H9 (cell line): ENCODE data around the gene MYO5B. TPM values are rescaled to one million over a fixed set of nuclear protein-coding genes. Genes with fewer than 3 reads are reported as not detected.
A peak's percentile ranks its signal among the peaks of the same experiment; 100 is the strongest.

Experiments used
- DNase-seq: peaks from one replicate; pipeline ENCODE4 v3.0.0-alpha.2; 2017
- H2AFZ ChIP-seq: one replicate; pipeline ENCODE4 v1.6.1; 2013; ENCODE audit warnings: mild to moderate bottlenecking, low read length, control low read depth, moderate library complexity
- H2AK5ac ChIP-seq: 2 replicates; pipeline ENCODE4 v1.6.1; 2013; ENCODE audit warnings: low read length, control low read depth, mixed read lengths; ENCODE audit not compliant: insufficient read length
- H2BK120ac ChIP-seq: one replicate; pipeline ENCODE4 v1.6.1; 2013; ENCODE audit warnings: low read depth, mild to moderate bottlenecking, low read length, control low read depth, inconsistent platforms; ENCODE audit not compliant: poor library complexity, severe bottlenecking
- H2BK12ac ChIP-seq: 2 replicates; pipeline ENCODE4 v1.6.1; 2013; ENCODE audit warnings: low read length, control low read depth, mixed read lengths, low read depth; ENCODE audit not compliant: insufficient read length
- H2BK15ac ChIP-seq: 2 replicates; pipeline ENCODE4 v1.6.1; 2013; ENCODE audit warnings: low read depth, low read length, control low read depth
- H2BK20ac ChIP-seq: one replicate; pipeline ENCODE4 v1.6.1; 2013; ENCODE audit warnings: low read depth, mild to moderate bottlenecking, low read length, control low read depth, inconsistent platforms; ENCODE audit not compliant: poor library complexity, severe bottlenecking
- H2BK5ac ChIP-seq: 2 replicates; pipeline ENCODE4 v1.6.1; 2013; ENCODE audit warnings: low read length, control low read depth, mixed read lengths; ENCODE audit not compliant: insufficient read length
- H3K14ac ChIP-seq: 2 replicates; pipeline ENCODE4 v1.6.1; 2013; ENCODE audit warnings: low read length, control low read depth; ENCODE audit not compliant: insufficient read depth
- H3K18ac ChIP-seq: 2 replicates; pipeline ENCODE4 v1.6.1; 2013; ENCODE audit warnings: low read depth, mild to moderate bottlenecking, mixed read lengths, low read length, control low read depth; ENCODE audit not compliant: insufficient read length
- H3K23ac ChIP-seq: 2 replicates; pipeline ENCODE4 v1.6.1; 2013; ENCODE audit warnings: low read length, control low read depth, mixed read lengths, low read depth; ENCODE audit not compliant: insufficient read length
- H3K23me2 ChIP-seq: 2 replicates; pipeline ENCODE4 v1.6.1; 2013; ENCODE audit warnings: low read depth, mild to moderate bottlenecking, mixed read lengths, low read length, control low read depth; ENCODE audit not compliant: insufficient read length, poor library complexity, severe bottlenecking
- H3K27ac ChIP-seq: 2 replicates; pipeline ENCODE4 v1.5.1; 2013; ENCODE audit warnings: low read length, control low read depth, mixed read lengths, low read depth; ENCODE audit not compliant: insufficient read length
- H3K27me3 ChIP-seq: 2 replicates; pipeline ENCODE4 v1.6.1; 2013; ENCODE audit warnings: low read length, control low read depth, inconsistent platforms; ENCODE audit not compliant: insufficient read depth
- H3K4ac ChIP-seq: 2 replicates; pipeline ENCODE4 v1.6.1; 2013; ENCODE audit warnings: low read depth, mild to moderate bottlenecking, control low read depth, inconsistent platforms, low read length, moderate library complexity
- H3K4me1 ChIP-seq: 2 replicates; pipeline ENCODE4 v1.6.1; 2013; ENCODE audit warnings: low read length, control low read depth, inconsistent platforms; ENCODE audit not compliant: insufficient read depth
- H3K4me2 ChIP-seq: 2 replicates; pipeline ENCODE4 v1.6.1; 2013; ENCODE audit warnings: low read length, control low read depth, mixed read lengths; ENCODE audit not compliant: insufficient read length, insufficient read depth
- H3K56ac ChIP-seq: 2 replicates; pipeline ENCODE4 v1.6.1; 2013; ENCODE audit warnings: low read depth, mild to moderate bottlenecking, mixed read lengths, low read length, control low read depth; ENCODE audit not compliant: insufficient read length
- H3K79me1 ChIP-seq: 2 replicates; pipeline ENCODE4 v1.6.1; 2013; ENCODE audit warnings: low read depth, mild to moderate bottlenecking, moderate library complexity, low read length, control low read depth, inconsistent platforms; ENCODE audit not compliant: insufficient read depth, poor library complexity, severe bottlenecking
- H3K79me2 ChIP-seq: 2 replicates; pipeline ENCODE4 v1.6.1; 2013; ENCODE audit warnings: low read length, control low read depth, inconsistent platforms; ENCODE audit not compliant: insufficient read depth
- H3K9ac ChIP-seq: 2 replicates; pipeline ENCODE4 v1.6.1; 2013; ENCODE audit warnings: low read length, control low read depth, mixed read lengths; ENCODE audit not compliant: insufficient read length; ENCODE audit errors: extremely low read depth
- H3K9me3 ChIP-seq: one replicate; pipeline ENCODE4 v1.6.1; 2013; ENCODE audit warnings: low read depth, low read length, inconsistent platforms; ENCODE audit not compliant: control insufficient read depth
- H3T11ph ChIP-seq: one replicate; pipeline ENCODE4 v1.6.1; 2013; ENCODE audit warnings: mild to moderate bottlenecking, low read length, control low read depth, inconsistent platforms
- H4K20me1 ChIP-seq: one replicate; pipeline ENCODE4 v1.6.1; 2013; ENCODE audit not compliant: control insufficient read depth, insufficient read length, insufficient read depth
- H4K5ac ChIP-seq: 2 replicates; pipeline ENCODE4 v1.6.1; 2013; ENCODE audit warnings: low read depth, mild to moderate bottlenecking, mixed read lengths, low read length, control low read depth; ENCODE audit not compliant: insufficient read length
- H4K8ac ChIP-seq: replicated peaks from 2 replicates; pipeline ENCODE4 v1.6.1; 2013; ENCODE audit warnings: low read length, control low read depth, mixed read lengths, low read depth; ENCODE audit not compliant: insufficient read length
- H4K91ac ChIP-seq: 2 replicates; pipeline ENCODE4 v1.6.1; 2013; ENCODE audit warnings: low read depth, mild to moderate bottlenecking, moderate library complexity, mixed read lengths, low read length, control low read depth; ENCODE audit not compliant: insufficient read length
- H3K27ac Mint-ChIP-seq, 3 experiments: 2 replicates in 2 of 3; 3 replicates in 1 of 3; pipeline ENCODE4 v1.8.0; 2020 to 2021; ENCODE audit warnings: mixed read lengths in 3 of 3, mild to moderate bottlenecking in 1 of 3, moderate library complexity in 1 of 3
- H3K27me3 Mint-ChIP-seq: 2 replicates; pipeline ENCODE4 v1.8.0; 2021; ENCODE audit warnings: low read depth, mild to moderate bottlenecking, moderate library complexity, mixed read lengths
- H3K36me3 Mint-ChIP-seq, 3 experiments: 2 replicates in 2 of 3; 3 replicates in 1 of 3; pipeline ENCODE4 v1.8.0; 2020 to 2021; ENCODE audit warnings: low read depth in 3 of 3, mixed read lengths in 3 of 3; ENCODE audit not compliant: insufficient read depth in 1 of 3
- H3K4me1 Mint-ChIP-seq, 2 experiments: 2 replicates each; pipeline ENCODE4 v1.8.0; 2020; ENCODE audit warnings: mixed read lengths in 2 of 2
- H3K4me3 Mint-ChIP-seq, 2 experiments: 2 replicates in 1 of 2; 3 replicates in 1 of 2; pipeline ENCODE4 v1.8.0; 2020 to 2021; ENCODE audit warnings: mild to moderate bottlenecking in 2 of 2, mixed read lengths in 2 of 2, moderate library complexity in 1 of 2
- H3K9me3 Mint-ChIP-seq, 2 experiments: 2 replicates in 1 of 2; 3 replicates in 1 of 2; pipeline ENCODE4 v1.8.0; 2020; ENCODE audit warnings: mild to moderate bottlenecking in 2 of 2, mixed read lengths in 2 of 2, moderate library complexity in 1 of 2
- WGBS: extraction: QIAGEN DNeasy Blood & Tissue Kit; methylation state at CpG from one replicate; pipeline ENCODE4 v1.1.7; 2013; ENCODE audit warnings: missing lambda C conversion rate, low lambda C conversion rate, mixed read lengths; ENCODE audit not compliant: insufficient read length; ENCODE audit errors: extremely low coverage; 5-methylcytosine and 5-hydroxymethylcytosine counted together
- total RNA-seq: library from RNA; stranded (reverse); gene quantifications from 2 replicates; pipeline ENCODE4 v1.2.1, GENCODE V29; 2021
- TF ChIP-seq, protein P1 (sequence below): fragments of 200-600 bp; sonication (generic); conservative IDR thresholded peaks from 3 replicates; pipeline ENCODE4 v1.8.0; 2021; ENCODE audit warnings: antibody characterized with exemption, mild to moderate bottlenecking

The MYO5B gene
- total RNA-seq, 1 experiment from 2014 or later, result 9.3 TPM

DNA sequence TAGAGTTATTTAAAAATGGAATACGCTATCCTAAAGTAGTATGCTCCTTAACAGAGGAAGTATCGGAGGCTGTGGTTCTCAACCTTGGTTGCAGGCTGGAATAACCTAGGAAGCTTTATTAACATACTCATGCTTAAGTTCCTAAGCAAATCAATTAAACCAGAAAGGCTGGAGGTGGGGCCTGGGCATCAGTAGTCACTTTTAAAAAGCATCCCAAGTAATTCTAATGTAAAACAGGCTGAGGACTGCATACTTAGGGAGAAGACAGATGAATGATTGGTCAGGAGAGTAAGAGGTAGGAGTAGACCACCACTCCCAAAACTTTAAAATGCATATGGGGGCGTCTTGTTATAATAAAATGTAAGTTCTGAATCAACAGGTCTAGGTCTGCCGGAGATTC, 396.9 kb downstream of the MYO5B start:
- no peaks in the 10 kb centered on the region for H3K27me3 Mint-ChIP-seq

More for the DNA sequence above, 396.9 kb downstream of the MYO5B start:
- Histone ChIP-seq H2BK5ac (no peak overlapping the region), H4K8ac (no peak overlapping the region), H3T11ph (no peak overlapping the region), H3K18ac (no peak overlapping the region), H3K23me2 (no peaks in the 10 kb centered on the region), H2BK12ac (no peak overlapping the region), H3K4me2 (no peak overlapping the region), H2BK120ac (no peak overlapping the region), H3K9me3 (no peaks in the 10 kb centered on the region), H3K23ac (no peak overlapping the region), H2BK15ac (no peak overlapping the region), H3K4me1 (no peaks in the 10 kb centered on the region), H3K79me1 (no peaks in the 10 kb centered on the region), H3K27ac (no peak overlapping the region), H4K5ac (no peak overlapping the region), H3K14ac (no peak overlapping the region), H4K91ac (no peak overlapping the region), H3K4ac (no peak overlapping the region), H3K27me3 (no peaks in the 10 kb centered on the region), H2AFZ (no peak overlapping the region), H2AK5ac (no peak overlapping the region), H2BK20ac (no peak overlapping the region), H3K9ac (no peak overlapping the region), H4K20me1 (no peaks in the 10 kb centered on the region), H3K79me2 (no peaks in the 10 kb centered on the region), H3K56ac (no peak overlapping the region)
- DNase-seq, result no peak
- H3K4me3 Mint-ChIP-seq, result peak overlapping the region in 1 of 2 experiments; percentile 7; a peak in 1 of 5 replicates
- no CpG with 5 or more reads among the region's 4 CpGs for WGBS
- H3K9me3 Mint-ChIP-seq, result peaks cover 17 to 24% of the 10 kb centered on the region in 2 experiments; a peak in 4 of 5 replicates
- TF ChIP-seq, protein P1, sequence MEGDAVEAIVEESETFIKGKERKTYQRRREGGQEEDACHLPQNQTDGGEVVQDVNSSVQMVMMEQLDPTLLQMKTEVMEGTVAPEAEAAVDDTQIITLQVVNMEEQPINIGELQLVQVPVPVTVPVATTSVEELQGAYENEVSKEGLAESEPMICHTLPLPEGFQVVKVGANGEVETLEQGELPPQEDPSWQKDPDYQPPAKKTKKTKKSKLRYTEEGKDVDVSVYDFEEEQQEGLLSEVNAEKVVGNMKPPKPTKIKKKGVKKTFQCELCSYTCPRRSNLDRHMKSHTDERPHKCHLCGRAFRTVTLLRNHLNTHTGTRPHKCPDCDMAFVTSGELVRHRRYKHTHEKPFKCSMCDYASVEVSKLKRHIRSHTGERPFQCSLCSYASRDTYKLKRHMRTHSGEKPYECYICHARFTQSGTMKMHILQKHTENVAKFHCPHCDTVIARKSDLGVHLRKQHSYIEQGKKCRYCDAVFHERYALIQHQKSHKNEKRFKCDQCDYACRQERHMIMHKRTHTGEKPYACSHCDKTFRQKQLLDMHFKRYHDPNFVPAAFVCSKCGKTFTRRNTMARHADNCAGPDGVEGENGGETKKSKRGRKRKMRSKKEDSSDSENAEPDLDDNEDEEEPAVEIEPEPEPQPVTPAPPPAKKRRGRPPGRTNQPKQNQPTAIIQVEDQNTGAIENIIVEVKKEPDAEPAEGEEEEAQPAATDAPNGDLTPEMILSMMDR, result no peak
- peaks cover 6 to 8% of the 10 kb centered on the region in 2 experiments for H3K4me1 Mint-ChIP-seq
- peaks cover 48 to 83% (median 77%) of the 10 kb centered on the region in 3 experiments for H3K36me3 Mint-ChIP-seq
- peak overlapping the region in 1 of 3 experiments; percentile 87; a peak in 2 of 7 replicates for H3K27ac Mint-ChIP-seq
